DMS153 treated with DMSO at 0.1 percent for 48 hours (cell line): Measurements from ENCODE around the gene SRL.
"Not testable (repeated sequence)": the region's sequence is repeated elsewhere in the genome, so short reads cannot be mapped to it uniquely, and the experiment has no call there.

Experiments used
- DNase-seq: peaks from one replicate; lab custom pipeline; 2025; ENCODE audit not compliant: unreplicated experiment; lab: John Stamatoyannopoulos, UW

SRL gene

DNA sequence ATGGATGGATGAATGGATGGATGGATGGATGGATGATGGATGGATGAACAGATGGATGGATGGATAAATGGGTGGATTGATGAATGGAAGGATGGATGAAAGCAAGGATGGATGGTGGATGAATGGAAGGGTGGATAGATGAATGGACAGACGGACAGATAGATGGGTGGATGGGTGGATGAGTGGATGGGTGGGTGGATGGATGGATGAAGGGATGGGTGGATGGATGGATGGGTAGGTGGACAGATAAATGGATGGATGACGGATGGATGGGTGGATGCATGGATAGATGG is 14.9 kb downstream of the SRL start:
- no peak for DNase-seq

DNA sequence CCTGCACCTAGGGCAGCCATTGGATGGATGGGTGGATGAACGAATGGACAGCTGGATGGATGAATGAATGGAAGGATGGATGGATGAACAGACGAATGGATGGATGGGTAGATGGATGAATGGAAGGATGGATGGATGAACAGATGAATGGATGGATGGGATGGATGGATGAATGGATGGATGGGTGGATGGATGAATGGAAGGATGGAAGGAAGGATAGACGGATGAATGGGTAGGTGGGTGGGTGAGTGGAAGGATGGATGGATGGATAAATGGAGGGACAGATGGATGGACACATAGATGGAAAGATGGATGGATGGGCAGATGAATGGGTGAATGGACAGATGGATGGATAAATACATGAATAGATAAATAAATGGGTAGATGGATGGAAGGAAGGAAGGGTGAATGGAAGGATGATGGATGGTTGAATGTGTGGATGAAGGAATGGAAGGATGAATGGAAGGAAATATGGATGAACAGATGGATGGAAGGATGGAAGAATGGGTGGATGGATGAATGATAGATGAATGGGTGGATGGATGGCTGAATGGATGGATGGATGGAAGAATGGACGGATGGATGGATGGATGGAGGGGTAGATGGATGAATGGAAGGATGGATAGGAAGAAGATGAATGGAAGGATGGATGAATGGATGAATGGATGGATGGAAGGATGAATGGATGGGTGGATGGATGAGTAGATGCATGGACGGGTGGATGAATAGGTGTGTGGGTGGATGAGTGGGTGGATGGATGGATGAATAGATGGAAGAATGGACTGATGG is 15.4 kb downstream of the SRL start:
- no peak for DNase-seq

DNA sequence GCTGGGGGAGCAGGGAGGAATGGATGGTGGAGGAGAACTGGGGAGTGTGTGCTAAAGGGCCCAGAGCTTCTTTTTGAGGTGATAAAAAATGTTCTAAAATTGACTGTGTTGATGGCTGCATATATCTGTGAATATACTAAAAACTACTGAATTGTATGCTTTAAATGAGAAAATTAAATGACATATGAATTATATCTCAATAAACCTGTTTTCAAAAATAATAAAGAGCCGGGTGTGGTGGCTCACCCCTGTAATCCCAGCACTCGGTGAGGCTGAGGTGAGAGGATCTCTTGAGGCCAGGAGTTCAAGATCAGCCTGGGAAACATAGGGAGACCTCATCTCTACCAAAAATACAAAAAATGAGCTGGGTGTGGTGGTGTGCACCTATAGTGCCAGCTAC is 16.8 kb downstream of the SRL start:
- no peak for DNase-seq

DNA sequence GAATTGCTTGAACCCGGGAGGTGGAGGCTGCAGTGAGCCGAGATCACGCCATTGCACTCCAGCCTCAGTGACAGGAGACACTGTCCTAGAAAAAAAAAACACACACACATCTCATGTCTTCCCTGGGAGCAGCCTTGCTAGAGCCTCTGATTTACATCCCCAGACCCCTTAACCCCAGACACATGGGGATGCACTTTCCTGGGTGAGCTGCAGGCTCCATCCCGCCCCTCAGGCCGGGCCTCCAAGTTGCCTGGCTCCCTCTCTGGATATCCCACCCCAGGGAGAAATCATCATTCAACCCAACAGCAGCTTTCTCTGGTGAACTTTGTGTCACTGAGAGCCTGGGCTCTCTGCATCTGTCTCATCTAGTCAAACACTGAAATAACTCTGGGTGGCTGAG is 21.5 kb downstream of the SRL start:
- DNase-seq, result no peak

DNA sequence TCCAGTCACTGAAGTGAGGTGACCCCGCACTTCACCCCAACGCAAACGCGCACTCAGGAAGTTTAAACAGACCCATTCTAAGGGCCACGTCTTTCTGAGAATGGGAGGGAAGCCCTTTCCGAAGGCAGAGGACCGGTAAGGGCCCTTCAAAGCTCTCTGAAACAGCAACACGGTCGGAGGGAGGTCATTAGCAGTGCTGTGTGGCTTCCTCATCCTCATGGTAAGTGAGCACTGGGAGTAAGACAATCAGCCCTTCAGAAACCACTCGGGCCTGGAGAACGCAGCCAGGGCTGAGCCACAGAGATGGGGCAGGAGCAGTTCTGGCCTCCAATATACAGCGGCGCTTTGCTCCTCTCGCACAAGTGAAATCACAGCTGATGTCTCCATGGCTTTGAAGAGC is 23.7 kb downstream of the SRL start:
- DNase-seq, result no peak

DNA sequence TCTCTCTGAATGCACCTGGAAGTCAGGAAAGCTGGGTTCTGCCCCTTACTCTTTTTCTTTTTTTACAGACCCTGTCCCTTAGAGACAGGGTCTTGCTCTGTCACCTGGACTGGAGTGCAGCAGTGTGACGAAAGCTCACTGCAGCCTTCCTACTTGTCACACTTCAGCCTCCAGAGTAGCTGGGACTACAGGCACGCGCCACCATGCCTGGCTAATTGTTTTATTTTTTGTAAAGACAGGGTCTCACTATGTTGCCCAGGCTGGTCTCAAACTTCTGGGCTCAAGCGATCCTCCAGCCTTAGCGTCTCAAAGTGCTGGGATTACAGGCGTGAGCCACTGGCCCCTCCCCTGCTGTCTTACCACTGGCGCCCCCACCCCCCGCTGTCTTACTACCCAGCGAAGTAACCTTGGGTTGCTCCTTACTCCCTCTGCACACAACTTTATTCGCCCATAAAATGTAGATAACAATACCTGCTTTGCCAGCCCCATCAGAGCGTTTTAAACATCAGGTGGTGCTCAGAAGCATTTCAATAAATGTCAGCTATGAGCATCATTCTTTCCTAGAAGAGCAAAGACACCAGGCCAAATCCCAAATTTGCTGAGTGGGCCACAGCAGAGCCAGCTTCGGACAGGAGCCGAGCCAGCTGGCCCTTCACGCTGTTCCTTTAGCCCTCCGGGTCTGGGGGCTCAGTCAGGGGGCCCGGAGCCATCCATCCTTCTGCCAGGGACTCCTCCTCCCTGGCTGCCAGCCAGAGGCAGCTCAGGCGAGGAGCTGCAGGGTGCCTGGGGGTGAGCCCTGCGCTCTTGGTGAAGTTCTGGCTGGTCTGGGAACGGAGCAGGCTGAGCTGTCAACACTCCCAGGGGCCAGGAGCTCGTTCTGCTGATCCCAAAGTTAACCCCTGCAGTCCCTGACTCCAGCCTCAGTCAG is 24.4 kb downstream of the SRL start:
- DNase-seq, result no peak

DNA sequence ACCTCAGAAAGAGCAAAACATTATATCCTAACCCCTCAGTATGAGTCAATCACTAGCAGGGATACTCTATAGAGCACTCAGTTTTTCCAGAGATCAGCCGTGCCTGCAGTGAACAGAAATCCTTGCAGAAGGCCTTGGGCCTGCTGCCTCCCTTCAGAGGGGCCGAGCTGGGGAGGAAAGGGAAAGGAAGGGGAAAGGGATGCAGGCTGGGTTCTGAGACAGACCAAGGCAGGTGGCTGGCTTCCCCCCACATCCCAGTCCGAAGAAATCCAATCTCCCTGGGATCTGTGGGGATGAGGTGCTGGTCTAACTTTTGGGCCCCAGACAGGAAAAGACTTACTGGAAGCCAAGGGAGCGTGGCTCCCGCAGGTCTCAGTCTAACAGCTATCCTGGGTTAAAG is 25.3 kb downstream of the SRL start:
- DNase-seq, result no peak

DNA sequence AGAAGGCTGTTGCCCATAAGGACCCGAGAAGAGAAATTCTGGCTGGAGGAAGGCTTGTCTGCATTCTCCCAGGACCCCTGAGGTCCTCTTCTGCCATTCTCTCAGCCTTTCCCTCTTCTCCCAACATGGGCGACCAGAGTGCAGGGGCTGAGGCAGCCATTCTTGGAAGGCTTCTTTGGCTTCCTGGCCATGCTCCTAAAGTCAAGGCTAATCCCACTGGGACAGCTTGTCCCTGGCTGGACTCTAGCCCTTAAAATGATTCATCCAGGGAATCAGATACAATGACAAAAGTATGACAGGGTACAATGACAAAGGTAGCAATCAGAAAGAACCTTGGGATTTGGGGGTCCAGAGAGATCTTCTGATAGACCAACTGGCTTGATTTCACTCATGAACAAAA is 26.8 kb downstream of the SRL start:
- no peak for DNase-seq

DNA sequence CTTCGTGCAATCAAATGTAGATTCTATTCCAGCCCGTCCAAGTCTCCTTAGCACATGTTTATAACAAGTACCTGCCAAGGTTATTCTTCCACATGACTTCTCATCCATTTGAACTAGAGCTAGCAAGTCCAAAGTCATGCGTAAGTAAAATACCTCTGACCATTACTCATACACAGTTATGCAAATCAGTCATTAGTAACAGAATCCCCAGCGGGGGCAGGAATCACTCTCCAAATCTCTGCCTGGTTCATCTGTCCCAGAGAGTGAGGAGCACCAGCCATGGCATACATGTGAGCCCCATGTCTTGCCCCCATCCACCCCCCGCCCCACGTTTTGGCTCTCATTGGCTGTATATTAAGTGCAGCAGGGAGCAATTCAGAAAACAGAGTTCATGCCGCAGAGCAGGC is 27.7 kb downstream of the SRL start:
- DNase-seq, result no peak

DNA sequence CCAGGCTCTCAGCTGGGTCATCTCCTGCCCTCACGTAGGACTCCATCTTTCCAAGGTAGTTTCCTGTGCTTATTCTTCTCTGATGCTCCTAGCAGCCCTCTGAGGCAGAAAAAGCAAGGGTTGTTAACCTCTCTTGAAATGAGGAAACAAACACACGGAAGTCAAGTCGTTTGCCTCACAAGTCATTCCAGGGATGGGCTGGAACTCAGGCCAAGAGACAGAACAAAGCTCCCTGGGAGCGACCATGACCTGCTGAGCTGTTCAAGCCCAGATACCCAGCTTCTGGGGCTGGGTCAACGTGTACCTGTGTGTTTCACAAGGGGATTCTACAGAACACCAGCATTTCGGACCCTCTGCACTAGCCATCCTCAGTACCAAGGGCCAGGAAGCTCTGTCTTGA is 28.1 kb downstream of the SRL start:
- DNase-seq, result no peak

DNA sequence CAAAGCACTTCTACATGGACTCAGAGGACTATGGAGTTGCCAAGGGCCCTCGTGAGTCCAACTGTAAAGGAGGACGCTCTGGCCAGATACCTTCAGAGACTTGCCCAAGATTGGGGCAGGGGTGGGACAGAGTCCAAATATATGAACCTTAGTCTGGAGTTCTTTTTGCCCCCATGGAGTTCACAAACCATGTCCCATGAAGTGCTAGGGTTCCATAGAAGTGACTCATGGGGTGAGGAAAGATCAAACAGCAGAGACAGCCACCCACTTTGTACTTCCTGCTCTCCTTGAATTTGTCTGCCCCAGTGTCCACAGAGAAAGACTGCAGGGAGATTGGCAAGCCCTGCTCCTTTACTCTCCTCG is 29.0 kb downstream of the SRL start:
- DNase-seq, result no peak

DNA sequence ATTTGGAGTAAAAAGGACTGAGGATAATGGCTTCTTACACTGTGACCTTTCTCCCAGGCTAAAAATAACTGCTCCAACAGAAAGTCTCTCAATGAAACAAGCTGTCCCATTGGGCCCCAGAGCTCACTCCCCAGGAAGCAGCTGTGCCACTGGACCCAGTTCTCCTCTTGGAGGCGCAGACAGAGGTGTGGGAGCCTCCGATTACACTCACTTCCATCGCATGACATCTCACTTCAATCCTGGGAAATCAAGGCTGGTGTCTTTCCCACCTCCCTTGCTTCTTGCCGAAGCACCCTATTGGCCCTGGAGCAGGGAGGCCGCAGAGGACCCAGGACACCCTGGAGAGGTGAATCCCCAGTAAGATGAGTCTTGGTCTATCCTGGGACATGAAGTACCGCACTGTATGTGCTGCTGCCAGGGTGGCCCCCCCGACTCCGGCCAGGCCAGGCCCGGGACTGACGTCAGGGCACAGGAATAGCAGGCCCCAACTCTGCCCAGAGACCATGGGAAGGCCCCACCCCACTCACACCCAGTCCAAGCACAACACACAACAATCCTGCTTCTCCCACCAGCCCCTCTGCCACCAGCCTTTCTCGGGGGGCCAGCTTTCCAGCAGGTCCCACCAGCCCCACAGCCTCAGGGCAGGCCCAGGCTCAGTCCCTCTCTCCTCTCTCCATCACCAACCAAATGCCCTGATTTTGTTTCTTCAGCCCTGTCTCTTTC is 29.5 kb downstream of the SRL start:
- DNase-seq, result no peak

DNA sequence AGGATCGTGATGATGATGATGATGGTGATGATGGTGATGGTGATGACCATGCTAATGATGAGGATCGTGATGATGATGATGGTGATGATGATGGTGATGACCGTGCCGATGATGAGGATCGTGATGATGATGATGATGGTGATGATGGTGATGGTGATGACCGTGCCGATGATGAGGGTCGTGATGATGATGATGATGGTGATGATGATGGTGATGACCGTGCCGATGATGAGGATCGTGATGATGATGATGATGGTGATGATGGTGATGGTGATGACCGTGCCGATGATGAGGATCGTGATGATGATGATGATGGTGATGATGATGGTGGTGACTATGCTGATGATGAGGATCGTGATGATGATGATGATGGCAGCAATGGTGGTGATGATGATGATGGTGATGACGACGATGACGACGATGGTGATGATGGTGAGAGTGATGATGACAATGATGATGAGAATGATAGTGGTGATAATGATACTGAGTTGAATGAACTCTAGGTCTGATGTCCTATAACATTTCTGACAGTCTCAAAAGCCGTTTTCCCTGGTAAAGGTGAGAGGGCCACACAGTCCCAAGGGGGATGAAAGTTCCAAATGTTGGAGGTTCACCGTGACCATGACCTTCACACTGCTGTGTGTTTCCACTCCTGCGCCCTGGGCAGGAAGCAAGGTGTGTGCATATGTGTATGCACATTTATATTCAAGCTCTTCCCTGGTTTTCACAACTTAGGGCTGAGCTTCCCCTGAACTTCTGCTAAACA is 30.3 kb downstream of the SRL start:
- DNase-seq, result not testable (repeated sequence)

DNA sequence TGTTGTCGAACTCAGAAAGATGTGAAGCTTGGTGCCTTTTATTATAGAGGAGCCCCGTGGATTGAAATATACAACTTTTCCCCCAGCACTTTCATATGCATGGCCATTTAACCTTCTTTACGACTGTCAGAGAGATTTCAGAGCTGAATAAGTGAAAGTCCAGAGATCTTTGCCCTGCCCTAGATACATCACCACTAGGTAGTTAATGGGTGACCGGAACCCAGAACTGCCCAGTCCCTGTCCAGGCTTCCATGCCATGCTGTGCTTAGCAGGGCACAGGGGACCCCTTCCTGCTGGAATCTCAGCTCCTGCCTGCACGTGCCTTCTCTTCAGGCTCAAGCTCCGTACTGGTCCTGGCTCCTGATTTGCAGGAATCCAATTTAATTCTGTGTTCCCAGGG is 32.2 kb downstream of the SRL start:
- DNase-seq, result no peak

DNA sequence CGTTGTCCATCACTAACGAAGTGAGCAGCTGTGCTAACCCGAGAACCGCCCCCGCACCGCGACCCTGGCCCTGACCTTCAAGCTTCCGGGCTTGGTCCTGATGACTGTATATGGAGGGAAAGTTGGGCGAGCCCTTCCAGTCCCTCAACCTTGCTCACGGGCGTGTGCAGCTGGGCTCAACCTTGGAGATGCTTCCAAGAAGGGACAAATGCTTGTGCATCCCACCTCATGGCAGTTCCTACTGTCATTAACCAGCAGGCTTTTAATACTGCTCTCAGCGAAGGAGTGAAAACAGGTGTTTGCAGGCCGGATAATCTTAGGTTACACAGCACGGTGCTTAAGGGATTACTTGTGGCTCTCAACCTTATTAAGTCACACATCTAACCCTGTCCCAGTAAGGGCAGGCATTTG is 33.5 kb downstream of the SRL start:
- no peak for DNase-seq

DNA sequence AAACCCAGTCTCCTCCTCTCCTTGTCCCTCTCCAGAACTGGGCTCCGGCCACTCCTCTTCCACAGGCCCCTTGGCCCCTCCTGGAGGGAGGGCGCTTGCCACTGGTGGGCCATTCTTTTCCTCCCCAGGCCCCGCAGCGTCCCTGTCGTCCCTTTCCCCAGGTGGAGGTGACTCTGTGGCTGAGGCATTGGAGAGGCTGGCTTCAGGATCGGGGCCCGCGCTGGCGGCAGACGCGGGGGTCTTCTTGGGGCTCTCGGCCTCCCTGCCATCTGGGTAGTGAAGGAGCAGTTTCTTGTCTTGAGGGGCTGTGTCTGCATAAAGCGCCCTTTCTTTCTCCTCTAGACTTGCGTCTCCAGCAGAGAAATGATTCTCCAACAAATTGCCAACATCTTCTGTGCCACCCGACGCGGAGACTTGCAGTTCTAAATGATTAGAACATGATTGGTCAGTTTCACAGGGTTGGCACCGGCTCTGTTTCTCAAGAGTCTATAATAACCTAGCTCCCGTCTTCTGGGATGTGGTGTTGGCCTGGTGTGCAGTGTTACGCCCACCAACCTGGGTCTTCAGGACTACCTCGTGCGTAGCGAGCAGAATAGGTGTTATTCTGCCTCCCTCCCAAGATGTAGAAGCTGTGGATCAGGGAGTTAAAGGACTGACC is 34.1 kb downstream of the SRL start:
- no peak for DNase-seq

DNA sequence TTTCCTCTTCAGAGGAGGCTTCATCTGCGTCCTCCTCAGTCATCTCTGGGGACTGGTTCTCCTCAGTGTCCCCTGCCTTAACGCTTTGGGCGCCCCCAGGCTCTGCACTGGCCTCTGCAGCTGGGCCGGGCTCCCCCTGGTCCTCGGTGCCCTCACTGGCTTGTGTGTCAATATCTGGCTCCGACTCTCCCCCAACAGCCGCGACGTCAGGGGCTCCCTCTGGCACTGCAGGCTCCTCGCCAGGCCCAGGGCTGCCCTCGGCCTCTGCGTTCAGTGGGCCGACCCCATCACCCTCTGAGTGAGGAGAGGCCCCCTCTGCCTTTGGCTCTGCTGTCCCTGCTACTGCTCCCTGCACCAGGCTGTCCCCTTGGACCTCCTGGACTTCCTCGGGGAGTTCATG is 34.7 kb downstream of the SRL start:
- DNase-seq, result no peak

DNA sequence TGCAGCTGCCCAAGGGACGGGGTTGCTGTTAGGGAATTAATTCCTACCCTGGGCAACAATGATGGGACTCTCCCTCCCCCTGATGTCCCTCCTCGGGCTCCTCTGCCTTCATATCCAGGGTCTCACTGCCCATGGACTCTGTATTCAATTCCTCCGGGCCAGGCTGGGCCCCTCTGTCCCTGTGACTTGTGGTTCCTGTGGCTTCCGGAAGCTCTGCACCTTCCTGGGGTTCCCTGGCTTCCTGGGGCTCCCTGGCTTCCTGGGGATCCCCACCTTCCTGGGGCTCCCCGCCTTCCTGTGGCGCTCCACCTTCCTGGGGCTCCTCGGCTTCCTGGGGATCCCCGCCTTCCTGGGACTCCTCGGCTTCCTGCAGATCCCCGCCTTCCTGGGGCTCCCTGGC is 35.2 kb downstream of the SRL start:
- DNase-seq, result no peak

DNA sequence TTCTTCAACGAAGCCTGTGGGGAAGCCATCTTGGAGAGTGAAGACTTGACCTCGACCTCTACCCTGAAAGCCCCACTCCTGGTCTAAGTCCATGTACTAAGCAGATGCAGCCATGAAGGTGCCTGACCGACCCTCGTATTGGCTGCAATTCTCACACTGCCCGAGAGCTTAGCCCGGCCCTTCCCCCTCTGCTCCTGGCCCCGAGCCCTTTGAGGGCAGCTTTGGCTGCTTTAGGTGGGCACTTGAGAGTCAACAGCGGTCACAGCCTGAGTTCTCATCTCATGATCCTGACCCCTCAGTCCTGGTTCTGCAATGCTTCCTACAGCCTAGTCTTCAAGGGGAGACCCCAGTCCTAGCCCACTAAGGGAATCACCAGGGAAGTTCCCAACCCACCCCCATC is 35.9 kb downstream of the SRL start:
- no peak for DNase-seq

DNA sequence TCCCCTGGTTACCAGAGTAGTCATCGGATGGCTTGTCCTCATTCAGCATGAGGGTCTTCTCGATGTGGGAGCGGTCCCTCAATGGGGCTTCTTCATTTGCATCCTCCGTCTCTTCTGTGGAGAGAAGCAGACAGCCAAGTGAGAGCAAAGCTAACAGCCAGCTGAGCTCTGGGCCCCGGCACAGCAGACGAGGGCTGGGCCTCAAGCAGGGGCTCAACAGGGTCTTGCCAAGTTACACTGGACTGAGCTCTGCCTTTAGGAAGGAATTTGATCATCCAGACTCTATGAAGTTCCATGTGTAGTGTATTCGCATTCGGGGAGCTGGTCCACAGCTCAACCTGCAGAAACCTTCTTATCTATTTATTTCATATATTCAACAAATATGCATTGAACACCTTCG is 37.4 kb downstream of the SRL start:
- no peak for DNase-seq

DNA sequence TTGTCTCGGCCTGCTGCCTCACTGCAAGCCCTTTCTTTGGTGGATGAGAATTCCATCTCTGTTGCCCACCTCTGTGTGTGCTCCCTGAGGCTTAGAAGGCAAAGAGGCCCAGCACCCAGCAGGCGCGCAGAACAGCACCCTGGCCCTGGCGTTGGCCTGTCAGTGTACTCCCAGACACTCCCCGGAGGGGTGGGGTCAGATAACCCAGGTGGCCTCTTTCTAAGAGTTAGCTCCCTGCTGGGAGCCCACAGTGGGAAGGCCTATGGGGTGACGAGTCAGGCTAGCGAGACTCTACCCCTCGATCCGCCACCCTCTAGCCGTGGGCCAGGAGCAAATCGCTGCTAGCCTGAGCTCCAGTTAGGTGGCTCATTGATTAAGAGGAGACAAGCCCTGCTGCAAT is 38.1 kb downstream of the SRL start:
- no peak for DNase-seq
